Endothelial cell of umbilical vein (primary cell): ENCODE data around the gene THSD8. TPM values are rescaled to one million over a fixed set of nuclear protein-coding genes. Genes with fewer than 3 reads are reported as not detected.
A peak's percentile ranks its signal among the peaks of the same experiment; 100 is the strongest.

ENCODE experiments used
- BruUV-seq: library from RNA; stranded (reverse); fragments of 400-500 nt; replicated peaks from 2 replicates; lab custom pipeline; 2021; lab: Mats Ljungman, UMichigan
- CTCF ChIA-PET: fragments of 300-600, 350-600 bp; sonication (Branson Sonifier 250); formaldehyde crosslinking; loops from one replicate; lab custom pipeline; 2021; ENCODE audit warnings: antibody characterized with exemption, inconsistent platforms; lab: Charles Lee
- POLR2A ChIA-PET: fragments of 300-600, 350-600 bp; sonication (Branson Sonifier 250); formaldehyde crosslinking; loops from one replicate; lab custom pipeline; 2021; ENCODE audit warnings: antibody characterized with exemption, inconsistent platforms; lab: Charles Lee
- DNase-seq: peaks from one replicate; pipeline ENCODE4 v3.0.0-alpha.2; 2011; ENCODE audit warnings: low read depth, low spot score
- FAIRE-seq: peaks from 2 replicates; lab custom pipeline; 2011; peaks lifted over from hg19 to GRCh38; lab: Jason Lieb, UNC
- H2AFZ ChIP-seq: 2 replicates; pipeline ENCODE4 v1.6.0; 2012; ENCODE audit warnings: low read depth, low read length, control low read depth, inconsistent platforms
- H3K27ac ChIP-seq: 2 replicates; pipeline ENCODE4 v1.5.1; 2011; ENCODE audit warnings: low read depth, mild to moderate bottlenecking, control low read depth, low read length, moderate library complexity; ENCODE audit not compliant: insufficient read depth
- H3K27me3 ChIP-seq, 2 experiments: 2 replicates each; pipeline versions ENCODE4 v1.6.0 to v1.6.1; 2011; ENCODE audit warnings: low read length in 2 of 2, mixed read lengths in 1 of 2; ENCODE audit not compliant: control insufficient read depth in 2 of 2, insufficient read depth in 2 of 2
- H3K36me3 ChIP-seq, 2 experiments: 2 replicates in 1 of 2; 3 replicates in 1 of 2; pipeline ENCODE4 v1.5.1; 2011; ENCODE audit warnings: low read length in 2 of 2, mild to moderate bottlenecking in 1 of 2, moderate library complexity in 1 of 2; ENCODE audit not compliant: control insufficient read depth in 2 of 2, insufficient read depth in 2 of 2; ENCODE audit errors: extremely low read depth in 1 of 2
- H3K4me1 ChIP-seq: 3 replicates; pipeline ENCODE4 v1.5.1; 2011; ENCODE audit warnings: mild to moderate bottlenecking, low read length; ENCODE audit not compliant: control insufficient read depth, insufficient read depth; ENCODE audit errors: extremely low read depth
- H3K4me2 ChIP-seq: 2 replicates; pipeline ENCODE4 v1.6.1; 2011; ENCODE audit warnings: low read length, control low read depth, mixed read lengths; ENCODE audit not compliant: insufficient read depth
- H3K4me3 ChIP-seq, 3 experiments: fragments of 200-600 bp in 1 of 3; sonication (generic), shearing (Covaris generic) in 1 of 3; replicated peaks in 1 of 3; 2 replicates each; pipeline ENCODE4 v1.5.1; 2011 to 2016; ENCODE audit warnings: control low read depth in 3 of 3, low read length in 3 of 3, mild to moderate bottlenecking in 2 of 3, inconsistent platforms in 1 of 3, low read depth in 1 of 3, moderate library complexity in 1 of 3; ENCODE audit not compliant: insufficient read depth in 1 of 3
- H3K79me2 ChIP-seq: 2 replicates; pipeline ENCODE4 v1.6.0; 2012; ENCODE audit warnings: low read length, inconsistent platforms; ENCODE audit not compliant: control insufficient read depth, insufficient read depth
- H3K9ac ChIP-seq: replicated peaks from 2 replicates; pipeline ENCODE3; 2011; ENCODE audit warnings: low read length, control low read depth; ENCODE audit not compliant: insufficient read depth; ENCODE audit errors: extremely low read depth
- H3K9me1 ChIP-seq: replicated peaks from 3 replicates; pipeline ENCODE4 v1.6.0; 2011; ENCODE audit warnings: mild to moderate bottlenecking, low read length; ENCODE audit not compliant: control insufficient read depth, insufficient read depth; ENCODE audit errors: extremely low read depth
- H3K9me3 ChIP-seq: replicated peaks from 2 replicates; pipeline ENCODE4 v1.5.1; 2012; ENCODE audit warnings: low read length, inconsistent platforms; ENCODE audit not compliant: control insufficient read depth, insufficient read depth
- H4K20me1 ChIP-seq: replicated peaks from 2 replicates; pipeline ENCODE3; 2011; ENCODE audit warnings: mild to moderate bottlenecking, low read length; ENCODE audit not compliant: control insufficient read depth, insufficient read depth; ENCODE audit errors: extremely low read depth
- EZH2 ChIP-seq: IDR thresholded peaks from 2 replicates; pipeline ENCODE4 v1.6.1; 2012; ENCODE audit warnings: borderline replicate concordance, low read depth, mild to moderate bottlenecking, moderate library complexity, low read length, inconsistent platforms; ENCODE audit not compliant: severe bottlenecking
- FOS ChIP-seq: IDR thresholded peaks from 2 replicates; pipeline ENCODE4 v1.6.1; 2011; ENCODE audit warnings: mild to moderate bottlenecking, low read length, moderate library complexity, borderline replicate concordance; ENCODE audit not compliant: insufficient read depth
- GATA2 ChIP-seq: IDR thresholded peaks from 2 replicates; pipeline ENCODE4 v1.7.0; 2011; ENCODE audit warnings: low read depth, mild to moderate bottlenecking, moderate library complexity, mixed read lengths, low read length; ENCODE audit not compliant: insufficient read length, insufficient read depth
- JUN ChIP-seq: IDR thresholded peaks from 2 replicates; pipeline ENCODE4 v1.6.1; 2011; ENCODE audit warnings: borderline replicate concordance, low read depth; ENCODE audit not compliant: insufficient read length, insufficient read depth
- MYC ChIP-seq: IDR thresholded peaks from one replicate; pipeline ENCODE4 v1.6.1; 2011; ENCODE audit warnings: mild to moderate bottlenecking, low read depth, low read length
- POLR2A ChIP-seq: IDR thresholded peaks from 2 replicates; pipeline ENCODE4 v1.6.1; 2012; ENCODE audit warnings: low read depth, mild to moderate bottlenecking, control low read depth, low read length
- POLR2AphosphoS5 ChIP-seq: IDR thresholded peaks from 2 replicates; pipeline ENCODE4 v1.6.1; 2012; ENCODE audit warnings: low read depth, mild to moderate bottlenecking, control low read depth, low read length, moderate library complexity; ENCODE audit not compliant: insufficient read depth
- dilution Hi-C: fragments of 300-500 bp; cut with MboI; formaldehyde crosslinking; loops from one replicate; pipeline ENCODE4 v1.15.0; 2019; ENCODE audit warnings: low sequenced_read_pairs; ENCODE audit not compliant: extremely low pct_ligation_motif_present
- intact Hi-C: fragments of 100-400 bp; cut with micrococcal nuclease; formaldehyde crosslinking; loops from one replicate; pipeline ENCODE4 v1.10.0; 2022
- polyA plus RNA-seq, 4 experiments: library from polyadenylated mRNA; depleted of rRNA in 3 of 4; stranded (reverse) in 3 of 4; unstranded in 1 of 4; fragments of >200 nt; gene quantifications; 2 replicates each; pipeline versions ENCODE4 v1.2.1 to v1.2.3, GENCODE V29; 2011 to 2012; ENCODE audit warnings: missing spikeins in 1 of 4
- total RNA-seq: library from RNA; stranded (reverse); gene quantifications from 2 replicates; pipeline ENCODE4 v1.2.3, GENCODE V29; 2021
- TF ChIP-seq, protein P1 (sequence below): IDR thresholded peaks from 2 replicates; pipeline ENCODE4 v1.6.1; 2011; ENCODE audit not compliant: insufficient read depth, insufficient read length
- TF ChIP-seq, protein P2 (sequence below), 2 donors: IDR thresholded peaks; 1 replicate in 1 of 2; 2 replicates in 1 of 2; pipeline ENCODE4 v1.5.1; 2011; ENCODE audit warnings: low read length in 2 of 2, mild to moderate bottlenecking in 2 of 2, moderate library complexity in 2 of 2, control low read depth in 1 of 2, inconsistent platforms in 1 of 2, low read depth in 1 of 2; ENCODE audit not compliant: insufficient read depth in 1 of 2; ENCODE audit errors: extremely low read depth in 1 of 2

THSD8 gene
- total and polyA plus RNA-seq, 2 donors (not counting 3 experiments of a cell fraction or from before 2014, with no cell fraction given) = 15.9 TPM; not detected in 1

DNA sequence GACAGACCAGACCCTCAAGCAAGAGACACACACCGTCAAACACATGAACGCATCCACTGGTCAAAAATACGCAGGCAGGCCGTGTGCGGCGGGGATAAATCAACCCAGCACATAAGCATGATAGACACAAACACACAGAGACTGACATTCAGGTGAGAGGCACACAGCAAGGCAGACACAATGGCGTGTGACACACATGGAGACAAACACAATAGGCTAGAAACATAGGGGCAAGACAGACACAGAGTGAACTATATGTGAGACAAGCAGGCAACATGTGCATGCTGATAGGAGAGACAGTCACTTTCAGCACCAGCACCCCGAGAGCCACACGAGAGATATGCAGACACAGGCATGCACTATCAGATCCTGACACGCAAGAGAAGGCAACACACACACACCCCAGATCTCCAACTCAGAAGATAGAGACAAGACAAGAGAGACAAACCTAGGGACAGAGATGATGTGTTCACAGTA is 17.4 kb upstream of the THSD8 start:
- dilution Hi-C loops (no loop called here), intact Hi-C loops (loop anchor here (10.0 kb wide), 1 partner anchor 150 kb away; the partner anchor contains the start of genes CALR and FARSA)
- H3K36me3 ChIP-seq = no peaks in the 10 kb centered on the region
- peaks cover 24% of the 10 kb centered on the region for H3K4me1 ChIP-seq
- CTCF ChIA-PET = no interaction called here
- POLR2A ChIA-PET = no interaction called here
- H3K9ac ChIP-seq = no peak overlapping the region
- H2AFZ ChIP-seq = no peak overlapping the region
- FAIRE-seq = no peak
- no peaks in the 10 kb centered on the region for H4K20me1 ChIP-seq
- no peaks in the 10 kb centered on the region for H3K9me3 ChIP-seq
- H3K9me1 ChIP-seq = no peaks in the 10 kb centered on the region
- TF ChIP-seq, protein P1, sequence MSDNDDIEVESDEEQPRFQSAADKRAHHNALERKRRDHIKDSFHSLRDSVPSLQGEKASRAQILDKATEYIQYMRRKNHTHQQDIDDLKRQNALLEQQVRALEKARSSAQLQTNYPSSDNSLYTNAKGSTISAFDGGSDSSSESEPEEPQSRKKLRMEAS = no peak
- TF ChIP-seq GATA2 (no peak), JUN (no peak), FOS (no peak), EZH2 (no peak), MYC (no peak), POLR2AphosphoS5 (no peak), POLR2A (no peak)
- TF ChIP-seq, protein P2, sequence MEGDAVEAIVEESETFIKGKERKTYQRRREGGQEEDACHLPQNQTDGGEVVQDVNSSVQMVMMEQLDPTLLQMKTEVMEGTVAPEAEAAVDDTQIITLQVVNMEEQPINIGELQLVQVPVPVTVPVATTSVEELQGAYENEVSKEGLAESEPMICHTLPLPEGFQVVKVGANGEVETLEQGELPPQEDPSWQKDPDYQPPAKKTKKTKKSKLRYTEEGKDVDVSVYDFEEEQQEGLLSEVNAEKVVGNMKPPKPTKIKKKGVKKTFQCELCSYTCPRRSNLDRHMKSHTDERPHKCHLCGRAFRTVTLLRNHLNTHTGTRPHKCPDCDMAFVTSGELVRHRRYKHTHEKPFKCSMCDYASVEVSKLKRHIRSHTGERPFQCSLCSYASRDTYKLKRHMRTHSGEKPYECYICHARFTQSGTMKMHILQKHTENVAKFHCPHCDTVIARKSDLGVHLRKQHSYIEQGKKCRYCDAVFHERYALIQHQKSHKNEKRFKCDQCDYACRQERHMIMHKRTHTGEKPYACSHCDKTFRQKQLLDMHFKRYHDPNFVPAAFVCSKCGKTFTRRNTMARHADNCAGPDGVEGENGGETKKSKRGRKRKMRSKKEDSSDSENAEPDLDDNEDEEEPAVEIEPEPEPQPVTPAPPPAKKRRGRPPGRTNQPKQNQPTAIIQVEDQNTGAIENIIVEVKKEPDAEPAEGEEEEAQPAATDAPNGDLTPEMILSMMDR (IDR thresholded peaks at IDR 0.05; ENCODE audit: extremely low read depth in 1 of 2, insufficient read depth in 1 of 2, low read depth in 1 of 2, low read length in 2 of 2) = no peak
- H3K4me3 ChIP-seq = no peak overlapping the region
- peak overlapping the region; percentile 25 for H3K27ac ChIP-seq
- H3K4me2 ChIP-seq = no peak overlapping the region
- BruUV-seq = no TSS peak
- H3K27me3 ChIP-seq = no peaks in the 10 kb centered on the region
- no peaks in the 10 kb centered on the region for H3K79me2 ChIP-seq
- no peak for DNase-seq
